GM18861 (cell line): ENCODE results near the gene TPBGL.

Experiments used
- ATAC-seq: cut with Tn5 transposase; IDR thresholded peaks from one replicate; pipeline ENCODE4 v1.9.1; 2021; ENCODE audit not compliant: unreplicated experiment

TPBGL gene

DNA sequence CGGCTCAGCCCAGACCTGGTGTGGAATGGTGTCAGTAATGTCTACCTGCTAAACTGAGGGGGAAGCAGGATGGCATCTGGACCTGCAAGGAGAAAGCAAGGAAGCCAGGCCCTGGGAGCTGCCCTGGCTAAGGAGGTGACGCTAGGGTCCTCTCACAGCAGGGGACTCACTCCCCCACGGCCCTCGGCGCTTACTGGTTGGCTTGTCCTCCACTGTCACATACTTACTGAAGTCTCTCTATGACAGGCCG is 48.9 kb downstream of the TPBGL start:
- ATAC-seq, result no peak

DNA sequence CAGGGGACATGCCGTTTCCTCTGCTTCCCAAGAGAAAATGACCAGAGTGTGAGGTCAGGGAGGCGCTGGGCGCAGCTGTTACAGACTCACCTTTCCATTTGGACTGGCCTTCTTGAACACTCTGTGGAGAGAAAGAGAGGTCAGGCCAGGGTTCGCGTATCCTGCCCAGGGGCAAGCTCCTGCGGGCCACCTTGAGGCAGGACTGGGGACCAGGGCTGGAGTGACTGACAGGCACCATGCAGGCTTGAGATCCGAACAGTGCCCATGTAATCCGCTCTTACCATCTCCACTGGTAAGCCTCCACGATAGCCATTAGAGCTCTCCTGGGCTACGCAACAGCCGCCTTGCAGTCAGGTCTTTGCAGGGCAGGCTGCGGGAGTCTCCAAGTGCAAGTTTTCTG is 49.3 kb downstream of the TPBGL start:
- no peak for ATAC-seq

DNA sequence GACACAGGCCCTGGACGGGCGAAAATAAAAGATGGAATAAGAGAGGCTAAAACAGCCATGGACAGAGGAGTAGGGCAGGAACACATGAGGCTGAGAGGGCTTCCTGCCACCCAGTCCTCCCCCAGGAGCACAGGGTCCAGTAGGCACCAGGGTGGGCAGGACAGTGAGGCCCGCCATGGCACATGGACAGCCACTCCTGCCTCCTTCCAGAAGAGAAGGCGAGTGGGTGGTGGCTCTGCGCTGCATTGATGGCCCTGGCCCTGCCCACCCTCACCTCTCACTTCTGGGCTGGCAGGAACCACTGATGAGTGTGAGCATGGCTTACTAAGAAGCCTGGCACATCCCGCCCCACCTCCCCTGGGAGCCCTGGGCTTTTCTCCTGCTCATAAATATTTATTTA is 51.2 kb downstream of the TPBGL start:
- ATAC-seq, result no peak

DNA sequence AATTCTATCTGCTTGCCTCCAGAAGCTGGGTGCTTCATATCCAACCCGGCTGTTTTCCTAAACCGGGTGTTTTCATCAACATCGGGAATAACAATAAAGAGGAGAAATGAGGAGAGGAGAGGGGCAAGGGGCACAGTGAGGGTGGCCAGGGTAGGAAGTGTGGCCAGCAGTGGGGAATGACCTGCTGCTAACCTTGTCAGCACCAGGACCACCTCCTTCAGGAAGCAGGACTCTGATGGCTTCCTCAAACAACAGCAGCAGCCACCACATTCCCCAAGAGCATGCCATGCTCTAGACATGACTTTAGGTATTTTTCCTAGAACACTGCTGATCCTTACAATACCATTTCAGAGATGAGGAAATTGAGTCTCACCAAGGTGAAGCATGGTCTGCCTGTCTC is 52.4 kb downstream of the TPBGL start:
- ATAC-seq, result no peak
